Testis (tissue), 3 donors: ENCODE data around the gene TUBE1. TPM values are rescaled to one million over a fixed set of nuclear protein-coding genes. Genes with fewer than 3 reads are reported as not detected.

Experiments
- DNase-seq: peaks from one replicate; pipeline ENCODE4 v3.0.0-alpha.2; 2019
- H3K27ac ChIP-seq, 2 donors: fragments of 200-600 bp; sonication (generic); one replicate each; pipeline ENCODE4 v1.5.1; 2019
- H3K27me3 ChIP-seq: fragments of 200-600 bp; sonication (generic); one replicate; pipeline ENCODE4 v1.5.1; 2019
- H3K36me3 ChIP-seq: fragments of 200-600 bp; sonication (generic); one replicate; pipeline ENCODE4 v1.5.1; 2017; ENCODE audit warnings: low read depth; ENCODE audit errors: missing control alignments
- H3K4me1 ChIP-seq: fragments of 200-600 bp; sonication (generic); one replicate; pipeline ENCODE4 v1.5.1; 2019
- H3K4me3 ChIP-seq, 2 donors: fragments of 200-600 bp; sonication (generic); one replicate each; pipeline ENCODE4 v1.5.1; 2017 to 2019
- H3K9me3 ChIP-seq: fragments of 200-600 bp; sonication (generic); one replicate; pipeline ENCODE4 v1.5.1; 2017
- CTCF ChIP-seq, 3 experiments: fragments of 450-650 bp in 2 of 3; fragments of 200-600 bp in 1 of 3; sonication (generic) in 1 of 3; IDR thresholded peaks; one replicate each; pipeline ENCODE4 v1.5.1; 2016 to 2019; ENCODE audit warnings: antibody characterized with exemption in 3 of 3, mild to moderate bottlenecking in 2 of 3, moderate library complexity in 1 of 3
- POLR2A ChIP-seq: fragments of 450-650 bp; IDR thresholded peaks from one replicate; pipeline ENCODE4 v1.6.1; 2017; ENCODE audit warnings: antibody characterized with exemption, mild to moderate bottlenecking, moderate library complexity
- WGBS, 2 donors: methylation state at CpG; one replicate each; pipeline ENCODE4 v1.1.5; 2018; 5-methylcytosine and 5-hydroxymethylcytosine counted together
- intact Hi-C: fragments of 100-400 bp; cut with DNase I; formaldehyde crosslinking; loops from one replicate; pipeline ENCODE4 v1.15.1; 2023; ENCODE audit warnings: low total_unique reads
- polyA plus RNA-seq: library from polyadenylated mRNA; stranded (reverse); fragments of 350-450 nt; fragmentation: Illumina TruSeq; extraction: RNeasy Lipid Tissue Mini Kit (QIAGEN cat#74804); gene quantifications from one replicate; pipeline ENCODE4 v1.2.3, GENCODE V29; 2014; ENCODE audit warnings: low read depth, low replicate concordance; ENCODE audit not compliant: insufficient read depth
- total RNA-seq, 2 donors: library from RNA; depleted of rRNA; stranded (reverse); fragments of >200 nt; gene quantifications; one replicate each; pipeline ENCODE4 v1.2.3, GENCODE V29; 2016

The TUBE1 gene
- total and polyA plus RNA-seq, 3 donors from 2014 or later, result 59.3 to 76.3 (median 62.1) TPM

GRCh38 chr6:112122756-112123155 is 35.5 kb upstream of the TUBE1 start:
- H3K9me3 ChIP-seq, result no peaks in the 10 kb centered on the region
- no peak overlapping the region for H3K4me3 ChIP-seq
- WGBS, 2 donors, result 92 to 97% methylated on average over 2 of the region's 2 CpGs
- H3K27ac ChIP-seq, result no peak overlapping the region
- H3K27me3 ChIP-seq, result no peaks in the 10 kb centered on the region
- DNase-seq, result no peak
- intact Hi-C loops, result no loop called here
- no peaks in the 10 kb centered on the region for H3K4me1 ChIP-seq
- no peaks in the 10 kb centered on the region for H3K36me3 ChIP-seq
- TF ChIP-seq CTCF (IDR thresholded peaks at IDR 0.05) (no peak), POLR2A (no peak)

- H3K9me3 ChIP-seq, result no peaks in the 10 kb centered on the region
- H3K27ac ChIP-seq, result no peak overlapping the region
- H3K36me3 ChIP-seq, result no peaks in the 10 kb centered on the region
- TF ChIP-seq CTCF (IDR thresholded peaks at IDR 0.05), result no peak
- no peak for TF ChIP-seq POLR2A
- no peaks in the 10 kb centered on the region for H3K27me3 ChIP-seq
- no peak for DNase-seq
- no peak overlapping the region for H3K4me3 ChIP-seq
- H3K4me1 ChIP-seq, result no peaks in the 10 kb centered on the region
- intact Hi-C loops, result no loop called here
Measured at GRCh38 chr6:112118034-112118433, 30.8 kb upstream of the TUBE1 start.

GRCh38 chr6:112117554-112117953 is 30.3 kb upstream of the TUBE1 start:
- H3K4me3 ChIP-seq, result no peak overlapping the region
- H3K36me3 ChIP-seq, result no peaks in the 10 kb centered on the region
- H3K27ac ChIP-seq, result no peak overlapping the region

GRCh38 chr6:112116221-112116620 is 28.9 kb upstream of the TUBE1 start:
- WGBS, 2 donors, result 86 to 93% methylated on average over 1 of the region's 1 CpG
- Histone ChIP-seq H3K27ac (no peak overlapping the region), H3K9me3 (no peaks in the 10 kb centered on the region), H3K36me3 (no peaks in the 10 kb centered on the region), H3K4me1 (no peaks in the 10 kb centered on the region), H3K27me3 (no peaks in the 10 kb centered on the region), H3K4me3 (no peak overlapping the region)
- no peak for TF ChIP-seq POLR2A
- intact Hi-C loops, result no loop called here
- DNase-seq, result no peak

More at GRCh38 chr6:112117554-112117953, 30.3 kb upstream of the TUBE1 start:
- Histone ChIP-seq H3K9me3 (no peaks in the 10 kb centered on the region), H3K4me1 (no peaks in the 10 kb centered on the region), H3K27me3 (no peaks in the 10 kb centered on the region)
- 85 to 92% methylated on average over 1 of the region's 1 CpG for WGBS, 2 donors
- no peak for DNase-seq
- TF ChIP-seq CTCF (IDR thresholded peaks at IDR 0.05), result no peak
- TF ChIP-seq POLR2A, result no peak
- intact Hi-C loops, result no loop called here

GRCh38 chr6:112114577-112115223 is 27.4 kb upstream of the TUBE1 start:
- H3K4me1 ChIP-seq, result no peaks in the 10 kb centered on the region
- WGBS, 2 donors, result 94% methylated on average over 3 of the region's 3 CpGs
- no peak overlapping the region for H3K27ac ChIP-seq
- H3K27me3 ChIP-seq, result no peaks in the 10 kb centered on the region
- no peak overlapping the region for H3K4me3 ChIP-seq
- no peaks in the 10 kb centered on the region for H3K9me3 ChIP-seq
- no peak for DNase-seq
- intact Hi-C loops, result no loop called here
- H3K36me3 ChIP-seq, result no peaks in the 10 kb centered on the region
- TF ChIP-seq CTCF (IDR thresholded peaks at IDR 0.05), result no peak
- no peak for TF ChIP-seq POLR2A
